Measurements from ENCODE around the gene HMCN2. TPM values are rescaled to one million over a fixed set of nuclear protein-coding genes. Genes with fewer than 3 reads are reported as not detected.

HMCN2 gene
- total RNA-seq, 4 donors from 2014 or later, result 9.6 to 21.1 (median 15.5) TPM

DNA sequence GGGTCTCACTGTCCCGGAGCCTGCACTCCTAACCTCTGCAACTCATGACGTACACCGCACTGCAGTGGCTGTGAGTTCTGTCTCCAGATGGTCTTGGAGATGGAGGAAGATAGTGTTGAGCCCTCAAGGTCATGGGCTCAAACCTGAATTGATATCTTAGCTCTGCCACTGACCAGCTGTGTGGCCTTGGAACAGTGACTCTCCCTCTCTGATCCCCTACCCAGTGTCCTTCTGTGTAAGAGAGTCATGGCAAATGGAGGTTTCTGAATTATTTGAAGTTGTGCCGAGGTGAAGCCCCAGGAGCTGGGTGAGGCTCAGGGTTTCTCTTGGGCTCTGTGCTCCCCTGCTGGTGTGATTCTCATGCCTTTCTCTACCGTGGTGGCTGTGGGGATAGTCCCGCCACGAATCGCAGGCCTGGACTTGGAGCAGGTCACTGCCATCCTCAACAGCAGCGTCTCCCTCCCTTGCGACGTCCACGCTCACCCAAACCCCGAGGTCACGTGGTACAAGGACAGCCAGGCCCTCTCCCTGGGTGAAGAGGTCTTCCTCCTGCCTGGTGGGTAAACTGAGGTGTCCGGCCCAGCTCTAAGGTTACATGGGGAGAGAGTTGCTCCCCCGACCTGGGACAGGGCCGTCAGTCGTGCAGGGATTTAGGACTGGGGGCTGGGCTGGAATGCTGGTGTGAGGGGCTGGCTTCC lies 118.6 kb downstream of the HMCN2 start:
- no peak overlapping the region for H3K27ac ChIP-seq
- H3K9me3 ChIP-seq, result no peaks in the 10 kb centered on the region
- 93% methylated on average over 3 of the region's 18 CpGs; no CpG with 5 or more reads in 1 of the 2 donors for WGBS, 2 donors (ENCODE audit: low coverage in 1 of 2)
- no peaks in the 10 kb centered on the region for H3K27me3 ChIP-seq
- TF ChIP-seq POLR2AphosphoS5 (IDR thresholded peaks at IDR 0.05), result no peak
- TF ChIP-seq, protein P1, sequence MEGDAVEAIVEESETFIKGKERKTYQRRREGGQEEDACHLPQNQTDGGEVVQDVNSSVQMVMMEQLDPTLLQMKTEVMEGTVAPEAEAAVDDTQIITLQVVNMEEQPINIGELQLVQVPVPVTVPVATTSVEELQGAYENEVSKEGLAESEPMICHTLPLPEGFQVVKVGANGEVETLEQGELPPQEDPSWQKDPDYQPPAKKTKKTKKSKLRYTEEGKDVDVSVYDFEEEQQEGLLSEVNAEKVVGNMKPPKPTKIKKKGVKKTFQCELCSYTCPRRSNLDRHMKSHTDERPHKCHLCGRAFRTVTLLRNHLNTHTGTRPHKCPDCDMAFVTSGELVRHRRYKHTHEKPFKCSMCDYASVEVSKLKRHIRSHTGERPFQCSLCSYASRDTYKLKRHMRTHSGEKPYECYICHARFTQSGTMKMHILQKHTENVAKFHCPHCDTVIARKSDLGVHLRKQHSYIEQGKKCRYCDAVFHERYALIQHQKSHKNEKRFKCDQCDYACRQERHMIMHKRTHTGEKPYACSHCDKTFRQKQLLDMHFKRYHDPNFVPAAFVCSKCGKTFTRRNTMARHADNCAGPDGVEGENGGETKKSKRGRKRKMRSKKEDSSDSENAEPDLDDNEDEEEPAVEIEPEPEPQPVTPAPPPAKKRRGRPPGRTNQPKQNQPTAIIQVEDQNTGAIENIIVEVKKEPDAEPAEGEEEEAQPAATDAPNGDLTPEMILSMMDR (IDR thresholded peaks at IDR 0.05), result no peak
- TF ChIP-seq POLR2A (IDR thresholded peaks at IDR 0.05), result no peak
- no peak for TF ChIP-seq EP300 (IDR thresholded peaks at IDR 0.05)
- ATAC-seq, result no peak
- H3K36me3 ChIP-seq, result peaks cover 0 to 64% of the 10 kb centered on the region in 2 donors
- H3K4me3 ChIP-seq, result no peak overlapping the region
- H3K4me1 ChIP-seq, result no peaks in the 10 kb centered on the region

DNA sequence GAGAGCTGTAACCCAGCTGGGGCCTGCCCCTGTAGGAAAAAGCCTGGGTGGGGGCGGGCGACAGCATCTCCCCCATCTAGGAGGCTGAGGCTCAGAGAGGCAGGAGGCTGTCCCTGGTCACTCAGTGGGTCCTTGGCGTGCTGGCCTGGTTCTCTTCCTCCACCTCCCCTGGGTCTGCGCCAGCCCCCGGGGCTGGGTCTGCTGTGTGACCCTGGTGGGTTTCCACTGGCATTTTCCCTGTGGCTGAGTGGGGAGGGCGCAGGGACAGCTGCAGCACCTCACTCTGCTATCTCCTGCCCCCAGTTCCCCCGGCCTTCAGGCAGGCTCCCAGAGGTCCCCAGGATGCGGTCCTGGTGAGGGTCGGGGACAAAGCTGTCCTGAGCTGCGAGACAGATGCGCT lies 119.7 kb downstream of the HMCN2 start:
- no peak for ATAC-seq
- peaks cover 0 to 67% of the 10 kb centered on the region in 2 donors for H3K36me3 ChIP-seq

DNA sequence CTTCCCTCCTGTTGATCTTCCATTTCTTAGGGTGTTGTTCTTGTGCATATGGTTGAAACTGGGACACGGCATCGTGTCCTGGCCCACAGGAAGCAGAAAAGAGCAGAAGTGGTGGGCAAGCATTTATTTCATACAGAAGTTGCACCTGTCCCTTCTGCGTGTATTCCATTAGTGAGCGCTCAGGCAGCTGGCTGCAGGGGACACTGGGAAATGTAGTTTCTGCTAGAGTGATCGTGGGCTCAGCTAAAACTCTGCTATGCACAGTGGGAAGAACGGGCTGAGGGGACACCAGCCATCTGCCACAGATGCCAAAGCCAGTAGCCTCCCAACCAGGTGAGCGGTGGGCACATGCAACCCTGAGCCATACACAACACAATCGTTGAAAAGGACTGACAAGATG lies 121.8 kb downstream of the HMCN2 start:
- WGBS, 2 donors (ENCODE audit: low coverage in 1 of 2), result 86% methylated on average over 4 of the region's 8 CpGs; no CpG with 5 or more reads in 1 of the 2 donors
- no peak for ATAC-seq
- H3K4me3 ChIP-seq, result no peak overlapping the region
- H3K9me3 ChIP-seq, result no peaks in the 10 kb centered on the region
- no peaks in the 10 kb centered on the region for H3K4me1 ChIP-seq
- peaks cover 0 to 81% of the 10 kb centered on the region in 2 donors for H3K36me3 ChIP-seq
- TF ChIP-seq, protein P1 (IDR thresholded peaks at IDR 0.05), result no peak
- TF ChIP-seq POLR2AphosphoS5 (IDR thresholded peaks at IDR 0.05) (no peak), POLR2A (IDR thresholded peaks at IDR 0.05) (no peak), EP300 (IDR thresholded peaks at IDR 0.05) (no peak)
- H3K27ac ChIP-seq, result no peak overlapping the region
- no peaks in the 10 kb centered on the region for H3K27me3 ChIP-seq

More for the DNA sequence above, 119.7 kb downstream of the HMCN2 start:
- Histone ChIP-seq H3K9me3 (no peaks in the 10 kb centered on the region), H3K4me3 (no peak overlapping the region), H3K27ac (no peak overlapping the region), H3K27me3 (no peaks in the 10 kb centered on the region), H3K4me1 (no peaks in the 10 kb centered on the region)
- TF ChIP-seq POLR2A (IDR thresholded peaks at IDR 0.05) (no peak), POLR2AphosphoS5 (IDR thresholded peaks at IDR 0.05) (no peak), EP300 (IDR thresholded peaks at IDR 0.05) (no peak)
- TF ChIP-seq, protein P1 (IDR thresholded peaks at IDR 0.05), result no peak
- no CpG with 5 or more reads among the region's 11 CpGs for WGBS, 2 donors (ENCODE audit: low coverage in 1 of 2)

DNA sequence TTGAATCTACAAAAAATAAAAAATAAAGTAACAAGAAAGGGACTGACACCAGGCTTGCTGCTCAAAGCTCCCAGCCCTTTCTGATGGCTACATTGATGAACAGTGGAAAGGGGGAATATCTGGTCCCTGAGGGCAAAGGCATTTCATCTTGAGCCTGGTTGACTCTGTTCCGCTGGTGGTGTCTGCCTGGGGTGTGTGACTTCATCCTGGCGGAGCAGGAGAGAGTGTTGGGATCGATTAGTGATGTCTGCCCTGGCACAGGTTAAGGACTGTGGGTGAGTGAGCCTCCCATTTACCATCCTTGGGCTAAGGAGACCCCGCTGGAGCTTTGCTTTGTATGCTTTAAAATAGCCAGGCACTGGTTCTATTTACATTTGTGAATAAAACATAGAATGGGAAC lies 122.3 kb downstream of the HMCN2 start:
- no peak overlapping the region for H3K27ac ChIP-seq
- TF ChIP-seq, protein P1 (IDR thresholded peaks at IDR 0.05), result no peak
- no peak for TF ChIP-seq EP300 (IDR thresholded peaks at IDR 0.05)
- no peak for ATAC-seq
- no peak overlapping the region for H3K4me3 ChIP-seq
- H3K9me3 ChIP-seq, result no peaks in the 10 kb centered on the region
- H3K27me3 ChIP-seq, result no peaks in the 10 kb centered on the region
- H3K4me1 ChIP-seq, result no peaks in the 10 kb centered on the region
- WGBS, 2 donors (ENCODE audit: low coverage in 1 of 2), result 89 to 90% methylated on average over 3 to 4 of the region's 4 CpGs
- H3K36me3 ChIP-seq, result peaks cover 0 to 83% of the 10 kb centered on the region in 2 donors

DNA sequence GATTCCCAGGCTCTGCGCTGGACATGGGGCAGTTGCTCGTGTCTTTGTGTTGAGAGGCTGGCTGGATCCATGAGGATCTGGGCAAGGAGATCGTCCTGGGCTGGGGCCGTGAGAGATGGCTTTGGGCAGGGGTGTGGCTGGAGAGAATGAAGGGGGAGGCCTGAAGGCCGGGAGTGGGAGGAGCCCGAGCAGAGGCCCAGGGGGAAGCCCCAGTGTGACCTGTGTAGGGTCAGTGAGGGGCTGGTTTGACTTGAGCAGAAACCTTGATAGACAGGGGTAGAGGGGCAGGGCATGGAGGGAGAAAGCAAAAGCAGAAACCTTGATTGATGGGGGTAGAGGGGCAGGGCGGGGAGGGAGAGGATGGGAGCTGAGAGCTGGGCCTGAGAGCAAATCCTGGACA lies 124.8 kb downstream of the HMCN2 start:
- ATAC-seq, result no peak

More for the DNA sequence above, 124.8 kb downstream of the HMCN2 start:
- no peak overlapping the region for H3K27ac ChIP-seq
- no peak overlapping the region for H3K4me3 ChIP-seq
- H3K4me1 ChIP-seq, result no peaks in the 10 kb centered on the region
- no peaks in the 10 kb centered on the region for H3K27me3 ChIP-seq
- H3K36me3 ChIP-seq, result peaks cover 0 to 90% of the 10 kb centered on the region in 2 donors
- no peak for TF ChIP-seq EP300 (IDR thresholded peaks at IDR 0.05)
- TF ChIP-seq, protein P1 (IDR thresholded peaks at IDR 0.05), result no peak
- no peak for TF ChIP-seq POLR2A (IDR thresholded peaks at IDR 0.05)
- TF ChIP-seq POLR2AphosphoS5 (IDR thresholded peaks at IDR 0.05), result no peak
- 48 to 56% methylated on average over 4 to 5 of the region's 7 CpGs for WGBS, 2 donors (ENCODE audit: low coverage in 1 of 2)
- H3K9me3 ChIP-seq, result no peaks in the 10 kb centered on the region
